Endodermal cell (in vitro differentiated cells): ENCODE data around the gene CCT3. TPM values are rescaled to one million over a fixed set of nuclear protein-coding genes. Genes with fewer than 3 reads are reported as not detected.
A peak's percentile ranks its signal among the peaks of the same experiment; 100 is the strongest.

Experiments used
- DNase-seq: peaks from one replicate; pipeline ENCODE4 v3.0.0-alpha.2; 2017
- H3K27ac ChIP-seq: 2 replicates; pipeline ENCODE4 v1.5.1; 2013; ENCODE audit warnings: mild to moderate bottlenecking, low read depth, low read length, moderate library complexity
- H3K27me3 ChIP-seq: 2 replicates; pipeline ENCODE4 v1.6.1; 2013; ENCODE audit warnings: mild to moderate bottlenecking, low read length, moderate library complexity; ENCODE audit not compliant: insufficient read depth, control insufficient read depth, poor library complexity, severe bottlenecking
- H3K36me3 ChIP-seq: 2 replicates; pipeline ENCODE4 v1.7.0; 2013; ENCODE audit warnings: mild to moderate bottlenecking, low read length, moderate library complexity; ENCODE audit not compliant: control insufficient read depth, insufficient read depth
- H3K4me1 ChIP-seq: one replicate; pipeline ENCODE4 v1.7.0; 2013; ENCODE audit warnings: low read length; ENCODE audit not compliant: control insufficient read depth, insufficient read depth
- H3K4me3 ChIP-seq: 2 replicates; pipeline ENCODE4 v1.5.1; 2013; ENCODE audit warnings: mild to moderate bottlenecking, low read length, moderate library complexity
- H3K9ac ChIP-seq: 2 replicates; pipeline ENCODE4 v1.6.1; 2013; ENCODE audit warnings: mild to moderate bottlenecking, low read length, moderate library complexity; ENCODE audit not compliant: poor library complexity, severe bottlenecking; ENCODE audit errors: extremely low read depth
- H3K9me3 ChIP-seq: 2 replicates; pipeline ENCODE4 v1.6.1; 2013; ENCODE audit warnings: mild to moderate bottlenecking, low read length, moderate library complexity; ENCODE audit not compliant: control insufficient read depth
- H3K27ac Mint-ChIP-seq: 2 replicates; pipeline ENCODE4 v1.8.0; 2020; ENCODE audit warnings: mixed read lengths
- H3K27me3 Mint-ChIP-seq: 2 replicates; pipeline ENCODE4 v1.8.0; 2021; ENCODE audit warnings: mild to moderate bottlenecking, mixed read lengths; ENCODE audit not compliant: insufficient read depth
- H3K36me3 Mint-ChIP-seq: 2 replicates; pipeline ENCODE4 v1.8.0; 2020; ENCODE audit warnings: low read depth, mixed read lengths
- H3K4me1 Mint-ChIP-seq: 2 replicates; pipeline ENCODE4 v1.8.0; 2020; ENCODE audit warnings: mixed read lengths
- H3K4me3 Mint-ChIP-seq: 2 replicates; pipeline ENCODE4 v1.8.0; 2020; ENCODE audit warnings: mild to moderate bottlenecking, moderate library complexity, mixed read lengths
- H3K9me3 Mint-ChIP-seq: 2 replicates; pipeline ENCODE4 v1.8.0; 2020; ENCODE audit warnings: mild to moderate bottlenecking, mixed read lengths
- CTCF ChIP-seq: fragments of 200-600 bp; sonication (generic); conservative IDR thresholded peaks from 2 replicates; pipeline ENCODE4 v1.5.0; 2021; ENCODE audit warnings: antibody characterized with exemption, mild to moderate bottlenecking
- WGBS, 2 experiments: methylation state at CpG; one replicate each; pipeline versions ENCODE4 v1.1.5 to v1.1.7; 2013; ENCODE audit warnings: missing lambda C conversion rate in 2 of 2, mixed read lengths in 1 of 2; ENCODE audit not compliant: insufficient coverage in 1 of 2, insufficient read length in 1 of 2; 5-methylcytosine and 5-hydroxymethylcytosine counted together
- total RNA-seq, 2 donors: library from RNA; stranded (reverse); fragmentation: NEBNext Ultra II Directional in 1 of 2; extraction: Animal tissue kit (Norgen Biotek cat#: 25700) in 1 of 2; gene quantifications; 2 replicates in 1 of 2; 3 replicates in 1 of 2; pipeline ENCODE4 v1.2.1, GENCODE V29; 2021

The CCT3 gene
- total RNA-seq, 2 donors from 2014 or later = 323 to 351 TPM

- Mint-ChIP-seq H3K27ac (no peak overlapping the region), H3K27me3 (peaks cover 16% of the 10 kb centered on the region), H3K4me3 (no peak overlapping the region), H3K4me1 (no peaks in the 10 kb centered on the region), H3K9me3 (no peaks in the 10 kb centered on the region), H3K36me3 (no peaks in the 10 kb centered on the region)
- TF ChIP-seq CTCF = no peak
- Histone ChIP-seq H3K36me3 (no peaks in the 10 kb centered on the region), H3K4me1 (no peaks in the 10 kb centered on the region), H3K9ac (no peak overlapping the region), H3K27me3 (peaks cover 8% of the 10 kb centered on the region), H3K4me3 (no peak overlapping the region), H3K9me3 (no peaks in the 10 kb centered on the region), H3K27ac (no peak overlapping the region)
- whole genome bisulfite sequencing, 2 experiments = 94% methylated on average over 16 to 20 of the region's 20 CpGs
- DNase-seq = no peak
Observed at GRCh38 chr1:156376958-156377919, 39.1 kb upstream of the CCT3 start.

GRCh38 chr1:156376146-156376545 lies 38.1 kb upstream of the CCT3 start:
- no peak overlapping the region for H3K9ac ChIP-seq
- H3K36me3 ChIP-seq = no peaks in the 10 kb centered on the region
- no peaks in the 10 kb centered on the region for H3K4me1 Mint-ChIP-seq
- no peaks in the 10 kb centered on the region for H3K36me3 Mint-ChIP-seq
- no peaks in the 10 kb centered on the region for H3K9me3 ChIP-seq
- no peak for DNase-seq
- H3K4me1 ChIP-seq = no peaks in the 10 kb centered on the region
- no peak overlapping the region for H3K27ac ChIP-seq
- peaks cover 15% of the 10 kb centered on the region for H3K27me3 Mint-ChIP-seq
- no peak overlapping the region for H3K4me3 ChIP-seq
- H3K27me3 ChIP-seq = peaks cover 16% of the 10 kb centered on the region
- WGBS, 2 experiments = 88 to 90% methylated on average over 2 of the region's 2 CpGs
- no peaks in the 10 kb centered on the region for H3K9me3 Mint-ChIP-seq
- no peak overlapping the region for H3K27ac Mint-ChIP-seq
- no peak overlapping the region for H3K4me3 Mint-ChIP-seq
- peak; percentile 17 for TF ChIP-seq CTCF

GRCh38 chr1:156373546-156373945 lies 35.5 kb upstream of the CCT3 start:
- H3K27ac ChIP-seq = no peak overlapping the region
- TF ChIP-seq CTCF = no peak
- no peak for DNase-seq
- H3K4me1 ChIP-seq = no peaks in the 10 kb centered on the region
- no peaks in the 10 kb centered on the region for H3K4me1 Mint-ChIP-seq
- H3K4me3 ChIP-seq = no peak overlapping the region
- no peak overlapping the region for H3K4me3 Mint-ChIP-seq
- H3K27me3 ChIP-seq = peaks cover 30% of the 10 kb centered on the region
- no peaks in the 10 kb centered on the region for H3K9me3 Mint-ChIP-seq
- H3K9me3 ChIP-seq = no peaks in the 10 kb centered on the region
- no peaks in the 10 kb centered on the region for H3K36me3 Mint-ChIP-seq
- H3K27ac Mint-ChIP-seq = no peak overlapping the region
- H3K9ac ChIP-seq = no peak overlapping the region
- no peaks in the 10 kb centered on the region for H3K36me3 ChIP-seq
- H3K27me3 Mint-ChIP-seq = peaks cover 24% of the 10 kb centered on the region
